ENCODE results near the gene NR2F1. TPM values are rescaled to one million over a fixed set of nuclear protein-coding genes. Genes with fewer than 3 reads are reported as not detected.

NR2F1 gene
- total and polyA plus RNA-seq, 2 donors (not counting 1 experiment from before 2014, with no cell fraction given) = not detected

DNA sequence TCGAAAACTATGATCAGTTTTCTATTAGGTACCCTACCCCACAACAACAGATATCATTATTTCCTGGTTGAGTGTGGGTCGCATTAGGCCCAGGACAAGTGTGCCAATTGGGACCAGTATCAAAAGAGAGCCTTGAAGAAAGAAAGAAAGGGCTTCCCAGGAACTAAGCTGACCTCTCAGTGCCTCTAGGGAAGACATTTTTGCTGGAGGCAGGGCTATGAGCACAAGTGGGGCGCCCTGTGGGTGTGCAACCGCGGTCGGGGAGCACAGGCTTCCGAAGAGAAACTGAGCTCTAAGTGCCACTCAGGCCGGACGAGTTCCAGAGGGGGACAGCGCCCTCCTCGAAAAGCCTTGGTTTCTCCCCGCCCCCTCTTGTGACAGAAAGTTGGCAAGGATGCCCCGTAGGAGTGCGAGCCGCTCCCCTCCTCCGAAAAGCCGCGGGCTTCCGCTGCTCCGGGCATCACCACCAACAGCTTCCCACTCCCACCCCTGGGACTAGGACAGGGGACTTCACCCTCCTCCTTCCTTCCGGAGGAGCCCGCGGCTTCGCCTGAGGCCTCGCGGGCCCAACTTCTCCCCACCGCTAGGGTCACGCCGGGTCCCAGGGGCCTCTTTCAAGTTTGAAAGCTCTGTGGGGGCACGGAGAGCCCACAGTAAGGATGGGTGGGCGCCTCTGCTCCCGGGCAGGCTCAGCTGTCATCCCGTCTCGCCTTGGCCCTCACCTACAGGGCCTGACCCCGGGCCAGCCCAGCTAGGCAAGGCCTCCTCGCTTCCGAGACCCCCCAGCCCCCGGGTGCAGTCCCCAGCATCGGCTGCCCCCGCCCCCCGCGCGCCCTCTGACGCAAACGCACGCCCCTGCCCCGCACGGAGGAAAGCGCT, 4.0 kb upstream of the NR2F1 start:
- intact Hi-C loops (cut with micrococcal nuclease) = no loop called here
- ATAC-seq (ENCODE audit: low read depth) (no peak), DNase-seq (peak; percentile 40)
- POLR2A ChIA-PET = no interaction called here
- Histone ChIP-seq H3K79me2 (ENCODE audit: control insufficient read depth, insufficient read depth, low read length) (no peaks in the 10 kb centered on the region), H3K27ac (ENCODE audit: low read length in 2 of 2) (no peak overlapping the region), H3K4me3 (ENCODE audit: control extremely low read depth in 1 of 5, extremely low read depth in 1 of 5, insufficient read depth in 1 of 5, low read depth in 2 of 5, low read length in 4 of 5) (peak overlapping the region in 2 of 5 experiments; percentile 19 to 61), H3K4me1 (ENCODE audit: control insufficient read depth in 2 of 2, insufficient read depth in 2 of 2, low read length in 2 of 2) (peaks cover 43 to 57% of the 10 kb centered on the region in 2 donors), H2AFZ (ENCODE audit: insufficient read depth, low read depth, low read length, poor library complexity, severe bottlenecking) (no peak overlapping the region), H4K20me1 (ENCODE audit: control insufficient read depth, insufficient read depth, low read length, poor library complexity, severe bottlenecking) (no peaks in the 10 kb centered on the region), H3K9me3 (ENCODE audit: control extremely low read depth in 1 of 3, control insufficient read depth in 2 of 3, insufficient read depth in 1 of 3, low read length in 2 of 3) (peaks cover 0 to 46% (median 0%) of the 10 kb centered on the region in 3 donors), H3K9ac (ENCODE audit: low read length) (peak overlapping the region; percentile 25), H3K36me3 (replicated peaks in 1 of 2; ENCODE audit: control extremely low read depth in 1 of 2, control insufficient read depth in 1 of 2, extremely low read depth in 1 of 2, insufficient read depth in 2 of 2, low read length in 1 of 2) (no peaks in the 10 kb centered on the region), H3K27me3 (replicated peaks in 1 of 4; ENCODE audit: control extremely low read depth in 1 of 4, control insufficient read depth in 3 of 4, insufficient read depth in 4 of 4, low read length in 3 of 4) (peaks cover 3 to 91% (median 79%) of the 10 kb centered on the region in 4 experiments), H3K4me2 (replicated peaks; ENCODE audit: low read depth, low read length, poor library complexity, severe bottlenecking) (peak overlapping the region; percentile 87)
- Mint-ChIP-seq H3K9me3 (ENCODE audit: insufficient read depth) (no peaks in the 10 kb centered on the region), H3K4me1 (peaks cover 21% of the 10 kb centered on the region), H3K27ac (no peak overlapping the region), H3K27me3 (peaks cover 56% of the 10 kb centered on the region), H3K4me3 (peak overlapping the region; percentile 59)
- CTCF ChIA-PET = interaction anchor here (0.9 to 1.4 kb wide), 3 partner anchors 16 to 222 kb away, joined by 3 read pairs; no protein-coding TSS in a partner anchor
- TF ChIP-seq EZH2 (IDR thresholded peaks at IDR 0.05; ENCODE audit: borderline replicate concordance, insufficient read depth, low read depth, low read length, poor library complexity, severe bottlenecking) = no peak
- TF ChIP-seq, protein P1, sequence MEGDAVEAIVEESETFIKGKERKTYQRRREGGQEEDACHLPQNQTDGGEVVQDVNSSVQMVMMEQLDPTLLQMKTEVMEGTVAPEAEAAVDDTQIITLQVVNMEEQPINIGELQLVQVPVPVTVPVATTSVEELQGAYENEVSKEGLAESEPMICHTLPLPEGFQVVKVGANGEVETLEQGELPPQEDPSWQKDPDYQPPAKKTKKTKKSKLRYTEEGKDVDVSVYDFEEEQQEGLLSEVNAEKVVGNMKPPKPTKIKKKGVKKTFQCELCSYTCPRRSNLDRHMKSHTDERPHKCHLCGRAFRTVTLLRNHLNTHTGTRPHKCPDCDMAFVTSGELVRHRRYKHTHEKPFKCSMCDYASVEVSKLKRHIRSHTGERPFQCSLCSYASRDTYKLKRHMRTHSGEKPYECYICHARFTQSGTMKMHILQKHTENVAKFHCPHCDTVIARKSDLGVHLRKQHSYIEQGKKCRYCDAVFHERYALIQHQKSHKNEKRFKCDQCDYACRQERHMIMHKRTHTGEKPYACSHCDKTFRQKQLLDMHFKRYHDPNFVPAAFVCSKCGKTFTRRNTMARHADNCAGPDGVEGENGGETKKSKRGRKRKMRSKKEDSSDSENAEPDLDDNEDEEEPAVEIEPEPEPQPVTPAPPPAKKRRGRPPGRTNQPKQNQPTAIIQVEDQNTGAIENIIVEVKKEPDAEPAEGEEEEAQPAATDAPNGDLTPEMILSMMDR (IDR thresholded peaks at IDR 0.05) = no peak
- WGBS (ENCODE audit: insufficient coverage) = 3% methylated on average over 48 of the region's 49 CpGs

DNA sequence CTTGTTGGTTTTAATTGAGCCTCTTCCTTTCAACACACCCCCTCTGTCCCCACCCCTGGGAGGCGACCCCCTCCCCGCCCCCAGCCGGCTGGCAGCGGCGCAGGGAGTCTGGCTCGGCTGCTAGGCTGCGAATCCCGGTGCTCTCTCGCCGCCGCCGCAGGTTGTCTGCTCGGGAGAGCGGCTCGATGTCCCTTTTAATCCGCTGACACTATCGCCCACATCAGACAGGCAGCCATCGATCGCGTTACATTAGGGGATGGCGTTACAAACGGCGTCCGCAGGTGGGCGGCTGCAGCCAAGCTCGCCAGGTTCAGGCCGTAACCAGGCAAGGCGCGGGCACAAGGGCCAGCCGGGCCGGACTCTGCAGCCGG, 3.3 kb upstream of the NR2F1 start:
- 2% methylated on average over 32 of the region's 32 CpGs for WGBS (ENCODE audit: insufficient coverage)
- H4K20me1 ChIP-seq (ENCODE audit: control insufficient read depth, insufficient read depth, low read length, poor library complexity, severe bottlenecking) = no peaks in the 10 kb centered on the region
- H3K4me3 Mint-ChIP-seq = peak overlapping the region; percentile 77
- CTCF ChIA-PET = interaction anchor here (1.4 kb wide), 1 partner anchor 23 kb away, joined by 3 read pairs; no protein-coding TSS in a partner anchor
- H3K36me3 ChIP-seq (replicated peaks in 1 of 2; ENCODE audit: control extremely low read depth in 1 of 2, control insufficient read depth in 1 of 2, extremely low read depth in 1 of 2, insufficient read depth in 2 of 2, low read length in 1 of 2) = no peaks in the 10 kb centered on the region
- H3K27me3 ChIP-seq (replicated peaks in 1 of 4; ENCODE audit: control extremely low read depth in 1 of 4, control insufficient read depth in 3 of 4, insufficient read depth in 4 of 4, low read length in 3 of 4) = peaks cover 3 to 85% (median 73%) of the 10 kb centered on the region in 4 experiments
- peak overlapping the region in 4 of 5 experiments; percentile 21 to 61 (median 36) for H3K4me3 ChIP-seq (ENCODE audit: control extremely low read depth in 1 of 5, extremely low read depth in 1 of 5, insufficient read depth in 1 of 5, low read depth in 2 of 5, low read length in 4 of 5)
- peaks cover 51% of the 10 kb centered on the region for H3K27me3 Mint-ChIP-seq
- DNase-seq (no peak), ATAC-seq (ENCODE audit: low read depth) (no peak)
- H3K27ac ChIP-seq (ENCODE audit: low read length in 2 of 2) = no peak overlapping the region
- peaks cover 0 to 43% (median 0%) of the 10 kb centered on the region in 3 donors for H3K9me3 ChIP-seq (ENCODE audit: control extremely low read depth in 1 of 3, control insufficient read depth in 2 of 3, insufficient read depth in 1 of 3, low read length in 2 of 3)
- intact Hi-C loops (cut with micrococcal nuclease) = no loop called here
- peak overlapping the region; percentile 72 for H2AFZ ChIP-seq (ENCODE audit: insufficient read depth, low read depth, low read length, poor library complexity, severe bottlenecking)
- peaks cover 43 to 57% of the 10 kb centered on the region in 2 donors for H3K4me1 ChIP-seq (ENCODE audit: control insufficient read depth in 2 of 2, insufficient read depth in 2 of 2, low read length in 2 of 2)
- peak overlapping the region; percentile 65 for H3K9ac ChIP-seq (ENCODE audit: low read length)
- TF ChIP-seq EZH2 (IDR thresholded peaks at IDR 0.05; ENCODE audit: borderline replicate concordance, insufficient read depth, low read depth, low read length, poor library complexity, severe bottlenecking) = no peak
- no peak overlapping the region for H3K27ac Mint-ChIP-seq
- H3K4me1 Mint-ChIP-seq = peaks cover 21% of the 10 kb centered on the region
- no peaks in the 10 kb centered on the region for H3K9me3 Mint-ChIP-seq (ENCODE audit: insufficient read depth)
- POLR2A ChIA-PET = no interaction called here
- peak overlapping the region; percentile 87 for H3K4me2 ChIP-seq (replicated peaks; ENCODE audit: low read depth, low read length, poor library complexity, severe bottlenecking)
- no peaks in the 10 kb centered on the region for H3K79me2 ChIP-seq (ENCODE audit: control insufficient read depth, insufficient read depth, low read length)
